ENCODE data around the gene ORC4. TPM values are rescaled to one million over a fixed set of nuclear protein-coding genes. Genes with fewer than 3 reads are reported as not detected.

ORC4 gene
- total and polyA plus RNA-seq, 3 donors from 2014 or later: 38.9 to 58.4 (median 54.8) TPM

DNA sequence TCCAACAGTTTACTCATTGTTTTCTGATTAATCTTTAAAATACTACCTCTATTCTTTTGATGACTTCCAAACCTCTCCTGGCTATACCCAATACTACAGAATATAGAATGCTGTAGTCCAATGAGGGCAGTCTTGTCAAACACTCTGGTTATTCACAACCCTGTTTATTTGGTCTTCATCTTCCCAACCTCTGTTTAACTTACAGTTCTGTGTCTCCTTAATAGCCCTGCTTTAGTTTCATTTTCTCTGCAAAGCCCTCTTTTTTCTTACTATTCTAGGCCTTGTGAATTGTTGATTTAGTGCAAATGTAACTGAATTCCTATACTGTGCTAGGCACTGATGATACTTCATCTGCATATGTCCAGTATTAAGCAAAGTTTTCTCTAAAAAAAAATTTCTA lies 135.7 kb downstream of the ORC4 start:
- intact Hi-C loops (cut with DNase I; ENCODE audit: low total_unique reads): no loop called here
- no peak for DNase-seq
- Histone ChIP-seq H3K36me3 (ENCODE audit: low read depth, missing control alignments) (no peaks in the 10 kb centered on the region), H3K27me3 (no peaks in the 10 kb centered on the region), H3K9me3 (no peaks in the 10 kb centered on the region), H3K27ac (no peak overlapping the region), H3K4me1 (no peaks in the 10 kb centered on the region), H3K4me3 (no peak overlapping the region)
- TF ChIP-seq, protein P1, sequence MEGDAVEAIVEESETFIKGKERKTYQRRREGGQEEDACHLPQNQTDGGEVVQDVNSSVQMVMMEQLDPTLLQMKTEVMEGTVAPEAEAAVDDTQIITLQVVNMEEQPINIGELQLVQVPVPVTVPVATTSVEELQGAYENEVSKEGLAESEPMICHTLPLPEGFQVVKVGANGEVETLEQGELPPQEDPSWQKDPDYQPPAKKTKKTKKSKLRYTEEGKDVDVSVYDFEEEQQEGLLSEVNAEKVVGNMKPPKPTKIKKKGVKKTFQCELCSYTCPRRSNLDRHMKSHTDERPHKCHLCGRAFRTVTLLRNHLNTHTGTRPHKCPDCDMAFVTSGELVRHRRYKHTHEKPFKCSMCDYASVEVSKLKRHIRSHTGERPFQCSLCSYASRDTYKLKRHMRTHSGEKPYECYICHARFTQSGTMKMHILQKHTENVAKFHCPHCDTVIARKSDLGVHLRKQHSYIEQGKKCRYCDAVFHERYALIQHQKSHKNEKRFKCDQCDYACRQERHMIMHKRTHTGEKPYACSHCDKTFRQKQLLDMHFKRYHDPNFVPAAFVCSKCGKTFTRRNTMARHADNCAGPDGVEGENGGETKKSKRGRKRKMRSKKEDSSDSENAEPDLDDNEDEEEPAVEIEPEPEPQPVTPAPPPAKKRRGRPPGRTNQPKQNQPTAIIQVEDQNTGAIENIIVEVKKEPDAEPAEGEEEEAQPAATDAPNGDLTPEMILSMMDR (IDR thresholded peaks at IDR 0.05): no peak
- no peak for TF ChIP-seq POLR2A (IDR thresholded peaks at IDR 0.05)

DNA sequence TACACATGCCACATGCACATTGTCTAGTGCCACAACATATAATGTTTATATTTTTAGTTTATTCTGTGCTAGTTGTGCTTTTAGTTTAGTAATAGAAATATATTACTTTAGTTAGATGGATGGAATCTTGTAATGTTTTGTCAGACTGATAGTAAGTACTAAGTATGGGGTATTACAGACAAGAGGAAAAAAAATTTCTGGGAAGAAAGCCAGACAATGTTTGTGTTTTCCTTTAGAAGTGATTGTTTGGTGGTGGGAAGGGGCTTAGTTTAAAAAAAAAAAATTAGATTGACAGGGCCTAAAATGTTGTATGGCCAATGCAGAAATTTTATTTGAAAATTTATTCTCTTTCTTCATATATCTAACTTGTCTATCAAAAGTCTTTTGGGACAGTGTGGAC lies 137.9 kb downstream of the ORC4 start:
- H3K4me1 ChIP-seq: no peaks in the 10 kb centered on the region
- H3K9me3 ChIP-seq: no peaks in the 10 kb centered on the region
- no peaks in the 10 kb centered on the region for H3K36me3 ChIP-seq (ENCODE audit: low read depth, missing control alignments)
- DNase-seq: no peak
- H3K27ac ChIP-seq: no peak overlapping the region
- TF ChIP-seq POLR2A (IDR thresholded peaks at IDR 0.05): no peak
- TF ChIP-seq, protein P1 (IDR thresholded peaks at IDR 0.05): no peak
- H3K4me3 ChIP-seq: no peak overlapping the region
- H3K27me3 ChIP-seq: no peaks in the 10 kb centered on the region
- intact Hi-C loops (cut with DNase I; ENCODE audit: low total_unique reads): no loop called here

Other genes starting within 250 kb of the ORC4 start
- 10 to 100 TPM; 21.6 to 38.3 TPM for gene ACVR2A, start 175.7 kb downstream of the ORC4 start, total RNA-seq
- gene ACVR2A, start 175.7 kb downstream of the ORC4 start, polyA plus RNA-seq (ENCODE audit: insufficient read depth, low read depth, low replicate concordance): 11.4 TPM
- 10 to 100 TPM; 55.4 to 60.3 TPM for gene MBD5, start 354 bp upstream of the ORC4 start, total RNA-seq
- 29.0 TPM for gene MBD5, start 354 bp upstream of the ORC4 start, polyA plus RNA-seq (ENCODE audit: insufficient read depth, low read depth, low replicate concordance)